Ramos (cell line): Measurements from ENCODE around the gene MTARC2.

Experiments used
- in situ Hi-C: fragments of 300-500 bp; cut with MboI; formaldehyde crosslinking; loops from one replicate; pipeline ENCODE4 v1.14.3; 2022; ENCODE audit warnings: low sequenced_read_pairs; ENCODE audit not compliant: unreplicated experiment

Gene MTARC2

GRCh38 chr1:220824031-220824989 is 76.2 kb downstream of the MTARC2 start:
- in situ Hi-C loops: no loop called here

- in situ Hi-C loops: no loop called here
These were observed 77.9 kb downstream of the MTARC2 start for GRCh38 chr1:220825819-220826551.

GRCh38 chr1:220826729-220827128 is 78.6 kb downstream of the MTARC2 start:
- in situ Hi-C loops: no loop called here

GRCh38 chr1:220827445-220828178 is 79.5 kb downstream of the MTARC2 start:
- in situ Hi-C loops: no loop called here

DNA sequence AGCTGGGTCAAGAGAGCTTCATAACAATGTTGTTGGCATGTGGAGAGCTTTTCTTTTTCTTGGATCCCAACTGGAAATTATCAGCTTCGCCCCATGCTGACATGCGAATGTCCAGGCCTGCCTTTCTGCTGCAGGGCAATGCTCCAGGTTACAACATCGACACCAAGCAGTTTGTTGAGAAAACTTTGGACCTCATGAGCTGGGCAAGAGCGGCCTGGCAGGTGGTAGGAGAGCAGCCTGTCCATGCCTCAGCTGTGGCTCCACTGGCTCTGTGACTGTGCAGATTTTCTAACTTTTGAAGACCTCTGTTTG is 80.0 kb downstream of the MTARC2 start:
- in situ Hi-C loops: no loop called here

- in situ Hi-C loops: no loop called here
These were observed 80.9 kb downstream of the MTARC2 start for GRCh38 chr1:220828950-220829586.

DNA sequence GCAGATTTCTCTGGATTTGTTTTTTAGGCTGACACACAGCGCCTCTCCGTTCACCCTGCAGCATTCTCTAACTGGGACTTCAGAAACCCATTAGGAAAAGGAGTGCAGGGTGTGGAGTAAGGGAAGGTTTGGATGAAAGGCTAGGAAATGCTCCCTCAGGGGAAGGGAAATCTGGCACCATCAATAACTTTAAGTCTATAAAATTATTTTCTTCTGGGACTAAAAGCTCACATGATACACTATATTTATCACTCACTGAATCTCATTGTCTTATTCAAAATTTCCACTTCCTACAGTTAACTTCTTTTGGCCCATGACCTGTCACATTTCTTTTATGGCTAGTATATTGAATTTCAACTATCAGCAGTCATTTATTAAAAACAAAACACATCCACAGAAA is 85.3 kb downstream of the MTARC2 start:
- in situ Hi-C loops: no loop called here
